CD14-positive monocyte (primary cell): ENCODE data around the gene AOPEP. TPM values are rescaled to one million over a fixed set of nuclear protein-coding genes. Genes with fewer than 3 reads are reported as not detected.

Experiments
- DNase-seq, 3 donors: peaks; one replicate each; pipeline ENCODE4 v3.0.0-alpha.2; 2011 to 2022
- H2AFZ ChIP-seq: 2 replicates; pipeline ENCODE4 v1.6.0; 2012; ENCODE audit warnings: mild to moderate bottlenecking, low read depth, low read length, inconsistent platforms; ENCODE audit not compliant: insufficient read depth, poor library complexity, severe bottlenecking
- H3K27ac ChIP-seq, 2 donors: 1 replicate in 1 of 2; 2 replicates in 1 of 2; pipeline ENCODE4 v1.5.1; 2012 to 2013; ENCODE audit warnings: low read length in 2 of 2, control low read depth in 1 of 2, inconsistent platforms in 1 of 2, low read depth in 1 of 2, mild to moderate bottlenecking in 1 of 2
- H3K27me3 ChIP-seq, 2 donors: one replicate each; pipeline versions ENCODE4 v1.6.0 to v1.6.1; 2011 to 2013; ENCODE audit warnings: low read length in 2 of 2; ENCODE audit not compliant: control insufficient read depth in 2 of 2, insufficient read depth in 2 of 2
- H3K36me3 ChIP-seq, 2 donors: replicated peaks in 1 of 2; 1 replicate in 1 of 2; 2 replicates in 1 of 2; pipeline versions ENCODE4 v1.5.1 to v1.6.1; 2012 to 2013; ENCODE audit warnings: low read length in 2 of 2, control low read depth in 1 of 2, inconsistent platforms in 1 of 2, mild to moderate bottlenecking in 1 of 2; ENCODE audit not compliant: insufficient read depth in 2 of 2, control insufficient read depth in 1 of 2
- H3K4me1 ChIP-seq, 2 donors: 1 replicate in 1 of 2; 2 replicates in 1 of 2; pipeline versions ENCODE4 v1.5.1 to v1.6.1; 2012 to 2013; ENCODE audit warnings: low read length in 2 of 2, control low read depth in 1 of 2, inconsistent platforms in 1 of 2, mild to moderate bottlenecking in 1 of 2, moderate library complexity in 1 of 2; ENCODE audit not compliant: insufficient read depth in 2 of 2, control insufficient read depth in 1 of 2
- H3K4me2 ChIP-seq: replicated peaks from 2 replicates; pipeline ENCODE3; 2012; ENCODE audit warnings: low read length, moderate library complexity, mild to moderate bottlenecking; ENCODE audit not compliant: poor library complexity, severe bottlenecking; ENCODE audit errors: extremely low read depth
- H3K4me3 ChIP-seq, 3 experiments: fragments of 200-600 bp in 1 of 3; sonication (generic) in 1 of 3; replicated peaks in 1 of 3; 1 replicate in 2 of 3; 2 replicates in 1 of 3; pipeline ENCODE4 v1.5.1; 2011 to 2013; ENCODE audit warnings: low read length in 3 of 3, mild to moderate bottlenecking in 3 of 3, control low read depth in 2 of 3, low read depth in 2 of 3, inconsistent platforms in 1 of 3, moderate library complexity in 1 of 3
- H3K79me2 ChIP-seq: 2 replicates; pipeline ENCODE4 v1.6.0; 2012; ENCODE audit warnings: mild to moderate bottlenecking, control low read depth, inconsistent platforms, low read length, moderate library complexity; ENCODE audit not compliant: insufficient read depth
- H3K9ac ChIP-seq: 2 replicates; pipeline ENCODE4 v1.6.0; 2017; ENCODE audit warnings: low read length, mild to moderate bottlenecking; ENCODE audit not compliant: insufficient read depth, poor library complexity, severe bottlenecking
- H3K9me3 ChIP-seq, 2 donors: replicated peaks in 1 of 2; 1 replicate in 1 of 2; 2 replicates in 1 of 2; pipeline versions ENCODE4 v1.5.1 to v1.6.1; 2012 to 2013; ENCODE audit warnings: low read length in 2 of 2, control low read depth in 1 of 2; ENCODE audit not compliant: control insufficient read depth in 1 of 2, insufficient read depth in 1 of 2
- H4K20me1 ChIP-seq: 2 replicates; pipeline ENCODE4 v1.6.0; 2012; ENCODE audit warnings: mild to moderate bottlenecking, low read length, control low read depth, moderate library complexity; ENCODE audit not compliant: insufficient read depth
- H3K27ac Mint-ChIP-seq, 7 donors: one replicate each; pipeline ENCODE4 v1.8.0; 2020; ENCODE audit warnings: mild to moderate bottlenecking in 7 of 7, mixed read lengths in 7 of 7, moderate library complexity in 6 of 7, inconsistent platforms in 2 of 7
- H3K27me3 Mint-ChIP-seq, 3 donors: one replicate each; pipeline ENCODE4 v1.8.0; 2021 to 2022; ENCODE audit warnings: low read depth in 3 of 3, mild to moderate bottlenecking in 3 of 3, mixed read lengths in 3 of 3, moderate library complexity in 3 of 3, inconsistent platforms in 1 of 3
- H3K36me3 Mint-ChIP-seq, 2 donors: one replicate each; pipeline ENCODE4 v1.8.0; 2020; ENCODE audit warnings: mixed read lengths in 2 of 2, inconsistent platforms in 1 of 2, mild to moderate bottlenecking in 1 of 2
- H3K4me1 Mint-ChIP-seq: one replicate; pipeline ENCODE4 v1.8.0; 2020; ENCODE audit warnings: mild to moderate bottlenecking, mixed read lengths
- H3K4me3 Mint-ChIP-seq, 2 donors: one replicate each; pipeline ENCODE4 v1.8.0; 2020; ENCODE audit warnings: mild to moderate bottlenecking in 2 of 2, mixed read lengths in 2 of 2, moderate library complexity in 1 of 2
- H3K9me3 Mint-ChIP-seq, 7 donors: one replicate each; pipeline ENCODE4 v1.8.0; 2020 to 2022; ENCODE audit warnings: mixed read lengths in 7 of 7, mild to moderate bottlenecking in 6 of 7, moderate library complexity in 6 of 7, inconsistent platforms in 2 of 7
- WGBS: methylation state at CpG from one replicate; pipeline ENCODE4 v1.1.5; 2013; ENCODE audit warnings: missing lambda C conversion rate; ENCODE audit not compliant: insufficient coverage; 5-methylcytosine and 5-hydroxymethylcytosine counted together
- intact Hi-C, 2 donors: fragments of 100-400 bp; cut with micrococcal nuclease; formaldehyde crosslinking; loops; one replicate each; pipeline versions ENCODE4 v1.15.0 to v1.15.1; 2023
- polyA plus RNA-seq, 3 donors: library from polyadenylated mRNA; depleted of rRNA in 1 of 3; unstranded in 2 of 3; stranded (reverse) in 1 of 3; fragments of 300-500 nt in 2 of 3; fragments of >200 nt in 1 of 3; fragmentation: Illumina TruSeq in 2 of 3; gene quantifications; 1 replicate in 2 of 3; 2 replicates in 1 of 3; pipeline ENCODE4 v1.2.3, GENCODE V29; 2012 to 2021
- TF ChIP-seq, protein P1 (sequence below): fragments of 200-600 bp; IDR thresholded peaks from one replicate; pipeline ENCODE4 v1.8.0; 2022; ENCODE audit warnings: antibody characterized with exemption, mild to moderate bottlenecking

Gene AOPEP
- polyA plus RNA-seq, 3 donors: 3.0 to 4.1 (median 3.1) TPM

DNA sequence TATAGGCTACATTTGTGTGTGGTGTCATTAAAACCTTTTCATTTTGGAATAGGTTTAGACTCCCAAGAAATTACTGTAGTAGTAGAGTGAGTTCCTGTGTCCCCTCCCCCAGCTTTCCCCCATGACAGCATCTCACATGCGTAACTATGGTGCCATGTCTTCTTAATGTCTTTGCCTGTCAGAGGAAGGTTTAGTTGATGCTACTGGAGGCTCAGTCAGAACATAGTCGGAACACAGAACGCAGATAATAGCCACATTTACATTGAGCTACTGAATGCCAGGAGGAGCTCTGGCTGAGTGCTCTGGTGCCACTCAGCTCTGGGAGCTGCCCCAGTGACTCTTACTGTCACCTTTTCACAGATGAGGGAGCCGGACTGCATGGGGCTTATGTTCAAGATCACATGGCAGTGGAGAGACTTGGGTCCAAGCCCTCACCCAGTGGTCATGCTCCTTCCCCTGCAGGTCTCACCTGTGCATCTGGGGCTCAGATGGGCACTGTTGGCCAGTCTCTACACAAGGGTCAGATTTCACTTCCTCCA is 223.6 kb downstream of the AOPEP start:
- peaks cover 8% of the 10 kb centered on the region for H3K4me1 Mint-ChIP-seq
- Histone ChIP-seq H3K4me3 (no peak overlapping the region), H3K4me1 (no peaks in the 10 kb centered on the region), H3K9me3 (no peaks in the 10 kb centered on the region), H3K27me3 (no peaks in the 10 kb centered on the region), H3K9ac (no peak overlapping the region), H3K36me3 (no peaks in the 10 kb centered on the region), H4K20me1 (no peaks in the 10 kb centered on the region), H3K4me2 (no peak overlapping the region), H3K27ac (no peak overlapping the region), H2AFZ (no peak overlapping the region), H3K79me2 (no peaks in the 10 kb centered on the region)
- H3K27ac Mint-ChIP-seq: no peak overlapping the region
- intact Hi-C loops: no loop called here
- no peaks in the 10 kb centered on the region for H3K27me3 Mint-ChIP-seq
- TF ChIP-seq, protein P1, sequence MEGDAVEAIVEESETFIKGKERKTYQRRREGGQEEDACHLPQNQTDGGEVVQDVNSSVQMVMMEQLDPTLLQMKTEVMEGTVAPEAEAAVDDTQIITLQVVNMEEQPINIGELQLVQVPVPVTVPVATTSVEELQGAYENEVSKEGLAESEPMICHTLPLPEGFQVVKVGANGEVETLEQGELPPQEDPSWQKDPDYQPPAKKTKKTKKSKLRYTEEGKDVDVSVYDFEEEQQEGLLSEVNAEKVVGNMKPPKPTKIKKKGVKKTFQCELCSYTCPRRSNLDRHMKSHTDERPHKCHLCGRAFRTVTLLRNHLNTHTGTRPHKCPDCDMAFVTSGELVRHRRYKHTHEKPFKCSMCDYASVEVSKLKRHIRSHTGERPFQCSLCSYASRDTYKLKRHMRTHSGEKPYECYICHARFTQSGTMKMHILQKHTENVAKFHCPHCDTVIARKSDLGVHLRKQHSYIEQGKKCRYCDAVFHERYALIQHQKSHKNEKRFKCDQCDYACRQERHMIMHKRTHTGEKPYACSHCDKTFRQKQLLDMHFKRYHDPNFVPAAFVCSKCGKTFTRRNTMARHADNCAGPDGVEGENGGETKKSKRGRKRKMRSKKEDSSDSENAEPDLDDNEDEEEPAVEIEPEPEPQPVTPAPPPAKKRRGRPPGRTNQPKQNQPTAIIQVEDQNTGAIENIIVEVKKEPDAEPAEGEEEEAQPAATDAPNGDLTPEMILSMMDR: no peak
- peaks cover under 1 to 3% of the 10 kb centered on the region in 2 donors for H3K36me3 Mint-ChIP-seq
- no peak for DNase-seq
- H3K4me3 Mint-ChIP-seq: no peak overlapping the region
- peaks cover 0 to 2% (median 0%) of the 10 kb centered on the region in 7 donors for H3K9me3 Mint-ChIP-seq
- WGBS: 84% methylated on average over 3 of the region's 4 CpGs

DNA sequence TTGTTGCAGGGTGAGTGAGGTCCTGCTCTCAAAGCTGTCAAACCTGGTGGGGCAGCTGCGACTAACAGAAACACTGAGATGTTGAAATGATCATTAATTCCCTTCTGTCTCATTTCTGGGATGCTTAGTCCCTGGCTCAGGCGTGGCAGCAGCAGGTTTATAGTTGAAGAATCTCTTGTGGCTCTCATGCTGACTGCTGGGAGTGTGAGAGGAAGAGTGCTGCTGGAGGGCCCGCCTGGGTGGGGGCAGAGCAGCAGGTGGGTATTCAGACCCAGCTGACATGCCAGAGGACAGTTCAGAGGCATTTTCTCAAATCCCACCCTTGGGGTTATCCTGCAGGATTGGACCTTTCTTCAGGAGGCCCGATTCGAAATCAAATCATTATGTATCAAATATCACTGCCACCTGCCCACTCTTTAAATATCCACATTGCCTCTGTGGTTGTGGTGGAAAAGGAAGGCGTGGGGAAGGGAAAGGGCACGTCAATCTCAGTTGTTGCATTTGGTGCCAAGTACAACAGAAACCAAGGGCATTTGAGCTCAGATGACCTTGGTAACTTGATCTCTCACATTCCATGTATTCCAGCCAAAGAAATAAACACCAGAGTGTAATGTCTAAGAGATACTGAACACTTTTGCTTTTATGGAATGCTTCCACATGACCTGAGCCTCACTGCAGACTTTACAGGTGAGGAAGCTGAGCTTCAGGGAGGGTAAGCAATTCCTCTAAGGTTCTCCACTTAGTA is 224.3 kb downstream of the AOPEP start:
- no peak overlapping the region for H3K4me3 ChIP-seq
- Mint-ChIP-seq H3K27me3 (no peaks in the 10 kb centered on the region), H3K4me1 (peaks cover 8% of the 10 kb centered on the region), H3K9me3 (peaks cover 0 to 2% (median 0%) of the 10 kb centered on the region in 7 donors), H3K36me3 (peaks cover 1 to 5% of the 10 kb centered on the region in 2 donors), H3K27ac (peak overlapping the region in 1 of 7 donors; percentile 37), H3K4me3 (no peak overlapping the region)
- no peaks in the 10 kb centered on the region for H3K4me1 ChIP-seq
- H3K9me3 ChIP-seq: no peaks in the 10 kb centered on the region
- H4K20me1 ChIP-seq: no peaks in the 10 kb centered on the region
- H3K4me2 ChIP-seq: no peak overlapping the region
- H3K36me3 ChIP-seq: no peaks in the 10 kb centered on the region
- no peak overlapping the region for H3K27ac ChIP-seq
- no peaks in the 10 kb centered on the region for H3K27me3 ChIP-seq
- TF ChIP-seq, protein P1: no peak
- intact Hi-C loops: no loop called here
- 94% methylated on average over 2 of the region's 7 CpGs for WGBS
- no peak overlapping the region for H2AFZ ChIP-seq
- no peak overlapping the region for H3K9ac ChIP-seq
- H3K79me2 ChIP-seq: no peaks in the 10 kb centered on the region
- no peak for DNase-seq
